Ishikawa (cell line): ENCODE data around the gene B9D2.

Experiments
- CREB1 ChIP-seq: IDR thresholded peaks from 2 replicates; pipeline ENCODE4 v1.6.1; 2012; ENCODE audit warnings: low read depth
- EP300 ChIP-seq: IDR thresholded peaks from 2 replicates; pipeline ENCODE4 v1.6.1; 2012; ENCODE audit warnings: borderline replicate concordance
- FOXM1 ChIP-seq: IDR thresholded peaks from 2 replicates; pipeline ENCODE4 v1.6.1; 2012; ENCODE audit warnings: low read depth, borderline replicate concordance
- MAX ChIP-seq: IDR thresholded peaks from 2 replicates; pipeline ENCODE4 v1.6.1; 2012
- RAD21 ChIP-seq: IDR thresholded peaks from 2 replicates; pipeline ENCODE4 v1.6.1; 2012; ENCODE audit warnings: low read depth
- REST ChIP-seq: IDR thresholded peaks from 2 replicates; pipeline ENCODE4 v1.6.1; 2012; ENCODE audit warnings: low read depth, mild to moderate bottlenecking
- TAF1 ChIP-seq: IDR thresholded peaks from 2 replicates; pipeline ENCODE4 v1.6.1; 2012; ENCODE audit warnings: low read depth, mild to moderate bottlenecking
- TCF12 ChIP-seq: IDR thresholded peaks from 2 replicates; pipeline ENCODE4 v1.6.1; 2012; ENCODE audit warnings: low read depth
- TEAD4 ChIP-seq: IDR thresholded peaks from 2 replicates; pipeline ENCODE4 v1.6.1; 2012
- USF1 ChIP-seq: IDR thresholded peaks from 2 replicates; pipeline ENCODE4 v1.6.1; 2012
- YY1 ChIP-seq: IDR thresholded peaks from 2 replicates; pipeline ENCODE4 v1.6.1; 2012; ENCODE audit warnings: low read depth

- TF ChIP-seq MAX = no peak
- no peak for TF ChIP-seq FOXM1
- TF ChIP-seq RAD21 = no peak
- no peak for TF ChIP-seq CREB1
- TF ChIP-seq YY1 = no peak
- TF ChIP-seq REST = no peak
- TF ChIP-seq USF1 = no peak
- no peak for TF ChIP-seq EP300
- no peak for TF ChIP-seq TCF12
- no peak for TF ChIP-seq TAF1
- TF ChIP-seq TEAD4 = no peak
These were observed 59.1 kb downstream of the B9D2 start for GRCh38 chr19:41304706-41305483.
